22Rv1 (cell line): ENCODE measurements around the gene HPSE2.

Source experiments
- CTCF ChIP-seq: fragments of 450-650 bp; IDR thresholded peaks from 2 replicates; pipeline ENCODE4 v1.5.1; 2017; ENCODE audit warnings: mild to moderate bottlenecking
- ZFX ChIP-seq: fragments of 450-650 bp; IDR thresholded peaks from 2 replicates; pipeline ENCODE4 v1.6.1; 2017; ENCODE audit warnings: antibody characterized with exemption, borderline replicate concordance

DNA sequence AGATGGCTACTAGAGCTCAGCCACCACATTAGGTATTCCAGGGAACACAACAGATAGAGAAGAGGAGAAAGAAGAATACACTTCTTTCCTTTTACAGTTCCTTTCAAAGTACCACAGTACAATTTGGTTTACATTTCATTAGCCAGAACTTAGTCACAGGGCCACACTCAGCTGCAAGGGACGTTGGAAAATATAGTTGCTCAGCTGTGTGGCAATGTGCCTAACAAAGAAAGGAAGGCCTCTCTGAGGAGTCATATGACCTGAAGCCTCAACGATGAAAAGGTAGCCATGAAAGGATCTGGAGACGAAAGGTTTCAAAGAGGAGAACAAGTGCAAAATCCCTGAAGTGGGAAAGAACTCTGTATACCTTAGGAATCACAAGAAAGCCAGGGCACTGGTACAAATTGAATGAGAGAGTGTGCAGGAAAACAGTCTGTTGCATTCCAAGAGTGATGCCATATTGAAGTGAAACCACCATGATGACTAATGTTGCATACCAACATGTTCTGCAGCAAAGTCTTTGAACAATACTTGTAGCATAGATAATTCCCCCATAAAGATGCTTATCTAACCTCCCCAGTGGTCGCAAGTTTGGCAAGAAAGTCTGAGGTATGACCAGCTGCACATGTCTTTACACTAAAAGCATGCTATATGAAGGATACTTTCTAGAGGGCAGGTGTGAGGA, 278.9 kb downstream of the HPSE2 start:
- TF ChIP-seq CTCF (no peak), ZFX (no peak)
